Measurements from ENCODE around the gene TMEM131.
A peak's percentile ranks its signal among the peaks of the same experiment; 100 is the strongest.
"Not testable (repeated sequence)": the region's sequence is repeated elsewhere in the genome, so short reads cannot be mapped to it uniquely, and the experiment has no call there.

Gene TMEM131, protein sequence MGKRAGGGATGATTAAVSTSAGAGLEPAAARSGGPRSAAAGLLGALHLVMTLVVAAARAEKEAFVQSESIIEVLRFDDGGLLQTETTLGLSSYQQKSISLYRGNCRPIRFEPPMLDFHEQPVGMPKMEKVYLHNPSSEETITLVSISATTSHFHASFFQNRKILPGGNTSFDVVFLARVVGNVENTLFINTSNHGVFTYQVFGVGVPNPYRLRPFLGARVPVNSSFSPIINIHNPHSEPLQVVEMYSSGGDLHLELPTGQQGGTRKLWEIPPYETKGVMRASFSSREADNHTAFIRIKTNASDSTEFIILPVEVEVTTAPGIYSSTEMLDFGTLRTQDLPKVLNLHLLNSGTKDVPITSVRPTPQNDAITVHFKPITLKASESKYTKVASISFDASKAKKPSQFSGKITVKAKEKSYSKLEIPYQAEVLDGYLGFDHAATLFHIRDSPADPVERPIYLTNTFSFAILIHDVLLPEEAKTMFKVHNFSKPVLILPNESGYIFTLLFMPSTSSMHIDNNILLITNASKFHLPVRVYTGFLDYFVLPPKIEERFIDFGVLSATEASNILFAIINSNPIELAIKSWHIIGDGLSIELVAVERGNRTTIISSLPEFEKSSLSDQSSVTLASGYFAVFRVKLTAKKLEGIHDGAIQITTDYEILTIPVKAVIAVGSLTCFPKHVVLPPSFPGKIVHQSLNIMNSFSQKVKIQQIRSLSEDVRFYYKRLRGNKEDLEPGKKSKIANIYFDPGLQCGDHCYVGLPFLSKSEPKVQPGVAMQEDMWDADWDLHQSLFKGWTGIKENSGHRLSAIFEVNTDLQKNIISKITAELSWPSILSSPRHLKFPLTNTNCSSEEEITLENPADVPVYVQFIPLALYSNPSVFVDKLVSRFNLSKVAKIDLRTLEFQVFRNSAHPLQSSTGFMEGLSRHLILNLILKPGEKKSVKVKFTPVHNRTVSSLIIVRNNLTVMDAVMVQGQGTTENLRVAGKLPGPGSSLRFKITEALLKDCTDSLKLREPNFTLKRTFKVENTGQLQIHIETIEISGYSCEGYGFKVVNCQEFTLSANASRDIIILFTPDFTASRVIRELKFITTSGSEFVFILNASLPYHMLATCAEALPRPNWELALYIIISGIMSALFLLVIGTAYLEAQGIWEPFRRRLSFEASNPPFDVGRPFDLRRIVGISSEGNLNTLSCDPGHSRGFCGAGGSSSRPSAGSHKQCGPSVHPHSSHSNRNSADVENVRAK (N-terminal part only)

GRCh38 chr2:97995734-97996624, at the start of gene TMEM131:
TSS of gene TMEM131 (minus strand) at chr2:97995948. CDS start at chr2:97995662, 286 bp downstream.
- peak; percentile 98 for DNase-seq (ENCODE audit: low read depth)
- peak; percentile 35 for TF ChIP-seq MYC (IDR thresholded peaks at IDR 0.05; ENCODE audit: low read depth, low read length)
- TF ChIP-seq MAX (IDR thresholded peaks at IDR 0.05; ENCODE audit: low read depth, low read length) = peak; percentile 91
- no peak for TF ChIP-seq CTCF (IDR thresholded peaks at IDR 0.05; ENCODE audit: low read depth, low read length)
- peak; percentile 42 for TF ChIP-seq POLR2A (IDR thresholded peaks at IDR 0.05; ENCODE audit: extremely low read depth, insufficient read length)
- H3K4me3 ChIP-seq (ENCODE audit: low read depth, low read length) = peak within 1 kb of the TSS; percentile 93

DNA sequence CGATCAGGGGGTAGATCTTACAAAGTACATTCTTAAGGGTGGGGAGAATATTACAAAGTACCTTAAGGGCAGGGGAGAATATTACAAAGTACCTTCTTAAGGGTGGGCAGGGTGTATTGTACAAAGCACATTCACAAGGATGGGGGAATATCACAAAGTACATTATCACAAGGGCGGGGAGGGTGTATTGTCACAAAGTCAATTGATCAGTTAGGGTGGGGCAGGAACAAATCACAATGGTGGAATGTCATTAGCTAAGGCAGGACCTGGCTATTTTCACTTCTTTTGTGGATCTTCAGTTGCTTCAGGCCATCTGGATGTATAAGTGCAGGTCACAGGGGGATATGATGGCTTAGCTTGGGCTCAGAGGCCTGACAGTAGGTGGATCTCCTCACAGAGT, 49.0 kb upstream of the TMEM131 start:
- DNase-seq (ENCODE audit: low read depth); H3K4me3 ChIP-seq (ENCODE audit: low read depth, low read length): not testable (repeated sequence)

DNA sequence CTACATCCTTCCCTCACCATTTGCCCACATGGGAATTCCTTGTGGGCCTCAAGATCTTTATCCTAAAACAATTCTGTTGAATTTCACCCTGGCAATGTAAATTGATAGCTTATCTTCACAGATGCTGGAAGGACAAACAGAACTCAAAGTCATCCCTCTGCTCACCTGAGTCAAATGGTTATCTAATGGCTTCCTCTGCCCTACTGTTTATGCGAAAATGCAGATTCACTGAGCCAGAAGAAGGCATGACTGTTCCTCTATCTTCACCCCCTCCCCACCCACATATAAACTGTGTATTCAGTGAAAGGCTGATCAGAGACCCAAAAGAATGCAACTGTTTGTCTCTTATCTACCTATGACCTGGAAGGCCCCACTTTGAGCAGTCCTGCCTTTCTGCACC, 47.4 kb upstream of the TMEM131 start:
- no peak for TF ChIP-seq CTCF (IDR thresholded peaks at IDR 0.05; ENCODE audit: low read depth, low read length)
- TF ChIP-seq MAX (IDR thresholded peaks at IDR 0.05; ENCODE audit: low read depth, low read length) = no peak
- no peak for TF ChIP-seq MYC (IDR thresholded peaks at IDR 0.05; ENCODE audit: low read depth, low read length)
- TF ChIP-seq POLR2A (IDR thresholded peaks at IDR 0.05; ENCODE audit: extremely low read depth, insufficient read length) = no peak
- DNase-seq (ENCODE audit: low read depth) = no peak

DNA sequence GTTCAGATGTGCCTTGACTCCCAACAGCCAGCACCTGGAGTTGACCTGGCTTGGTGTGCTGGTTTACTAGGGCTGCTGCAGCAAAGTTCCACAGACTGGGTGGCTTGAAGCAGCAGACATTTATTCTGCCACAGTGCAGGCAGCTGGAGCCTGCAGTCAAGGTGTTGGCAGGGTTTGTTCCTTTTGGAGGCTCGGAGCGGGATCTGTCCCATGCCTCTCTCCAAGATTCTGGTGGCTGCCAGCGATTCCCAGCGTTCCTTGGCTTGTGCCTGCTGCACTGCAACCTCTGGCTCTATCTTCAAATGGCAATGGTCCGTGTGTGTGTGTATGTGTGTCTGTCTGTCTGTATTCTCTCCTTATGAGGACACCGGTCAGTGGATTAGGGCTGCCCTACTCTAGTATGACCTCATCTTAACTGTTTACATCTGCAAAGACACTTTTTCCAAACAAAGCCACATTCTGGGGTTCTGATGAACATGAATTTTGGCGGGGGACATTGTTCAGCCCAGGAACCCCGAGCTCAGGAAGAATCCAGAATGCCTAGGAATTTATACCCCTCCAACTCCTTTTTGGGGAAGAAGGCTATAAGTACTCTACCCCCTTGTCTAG, 44.7 kb upstream of the TMEM131 start:
- H3K4me3 ChIP-seq (ENCODE audit: low read depth, low read length) = no peak overlapping the region
- DNase-seq (ENCODE audit: low read depth) = no peak
- TF ChIP-seq MYC (IDR thresholded peaks at IDR 0.05; ENCODE audit: low read depth, low read length) (no peak), MAX (IDR thresholded peaks at IDR 0.05; ENCODE audit: low read depth, low read length) (no peak), POLR2A (IDR thresholded peaks at IDR 0.05; ENCODE audit: extremely low read depth, insufficient read length) (no peak), CTCF (IDR thresholded peaks at IDR 0.05; ENCODE audit: low read depth, low read length) (no peak)

More for the DNA sequence above, 47.4 kb upstream of the TMEM131 start:
- H3K4me3 ChIP-seq (ENCODE audit: low read depth, low read length) = no peak overlapping the region

GRCh38 chr2:98039085-98039756, 43.5 kb upstream of the TMEM131 start:
- TF ChIP-seq MAX (IDR thresholded peaks at IDR 0.05; ENCODE audit: low read depth, low read length) (no peak), MYC (IDR thresholded peaks at IDR 0.05; ENCODE audit: low read depth, low read length) (no peak), CTCF (IDR thresholded peaks at IDR 0.05; ENCODE audit: low read depth, low read length) (no peak), POLR2A (IDR thresholded peaks at IDR 0.05; ENCODE audit: extremely low read depth, insufficient read length) (no peak)
- DNase-seq (ENCODE audit: low read depth) = peak; percentile 75
- no peak overlapping the region for H3K4me3 ChIP-seq (ENCODE audit: low read depth, low read length)

Data from NB4 (cell line).